AG09319 (cell line): ENCODE measurements around the gene CTNNA1.

Experiments
- DNase-seq: peaks from one replicate; pipeline ENCODE4 v3.0.0-alpha.2; 2010; ENCODE audit warnings: low read depth; ENCODE audit errors: extremely low read depth
- TF ChIP-seq, protein P1 (sequence below): IDR thresholded peaks from 2 replicates; pipeline ENCODE4 v1.5.1; 2011; ENCODE audit warnings: low read depth, mild to moderate bottlenecking, inconsistent platforms, low read length, moderate library complexity

Gene CTNNA1

DNA sequence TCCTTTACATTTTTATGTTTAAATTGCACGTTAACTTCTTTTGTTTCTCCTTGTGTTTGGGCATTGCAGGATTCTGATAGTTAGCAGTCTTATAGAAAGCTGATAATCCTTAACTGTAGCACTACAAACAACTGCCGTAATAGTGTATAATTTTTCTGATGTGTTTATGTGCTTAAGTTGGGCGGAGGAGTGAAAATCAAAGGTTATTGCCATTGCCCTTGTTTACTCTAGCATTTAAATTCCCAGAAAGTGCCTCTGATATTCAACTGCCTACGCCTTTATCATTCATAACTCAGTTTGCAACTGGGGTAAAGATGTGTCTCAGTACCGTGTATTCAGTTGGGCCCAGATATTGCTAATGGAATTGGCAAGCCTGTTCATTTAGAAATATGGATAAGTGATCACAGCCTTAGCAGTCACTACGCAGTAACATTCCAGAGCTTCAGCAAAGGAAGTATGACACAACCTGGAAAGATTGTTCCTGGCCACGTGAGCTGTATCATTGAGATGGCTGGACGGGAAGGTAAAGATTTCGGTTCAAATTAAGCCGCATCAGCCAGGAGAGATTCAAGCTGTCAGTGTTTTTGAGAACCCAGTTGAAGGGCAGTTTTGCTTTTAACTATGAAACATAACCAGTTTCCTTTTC is 150.0 kb downstream of the CTNNA1 start:
- TF ChIP-seq, protein P1, sequence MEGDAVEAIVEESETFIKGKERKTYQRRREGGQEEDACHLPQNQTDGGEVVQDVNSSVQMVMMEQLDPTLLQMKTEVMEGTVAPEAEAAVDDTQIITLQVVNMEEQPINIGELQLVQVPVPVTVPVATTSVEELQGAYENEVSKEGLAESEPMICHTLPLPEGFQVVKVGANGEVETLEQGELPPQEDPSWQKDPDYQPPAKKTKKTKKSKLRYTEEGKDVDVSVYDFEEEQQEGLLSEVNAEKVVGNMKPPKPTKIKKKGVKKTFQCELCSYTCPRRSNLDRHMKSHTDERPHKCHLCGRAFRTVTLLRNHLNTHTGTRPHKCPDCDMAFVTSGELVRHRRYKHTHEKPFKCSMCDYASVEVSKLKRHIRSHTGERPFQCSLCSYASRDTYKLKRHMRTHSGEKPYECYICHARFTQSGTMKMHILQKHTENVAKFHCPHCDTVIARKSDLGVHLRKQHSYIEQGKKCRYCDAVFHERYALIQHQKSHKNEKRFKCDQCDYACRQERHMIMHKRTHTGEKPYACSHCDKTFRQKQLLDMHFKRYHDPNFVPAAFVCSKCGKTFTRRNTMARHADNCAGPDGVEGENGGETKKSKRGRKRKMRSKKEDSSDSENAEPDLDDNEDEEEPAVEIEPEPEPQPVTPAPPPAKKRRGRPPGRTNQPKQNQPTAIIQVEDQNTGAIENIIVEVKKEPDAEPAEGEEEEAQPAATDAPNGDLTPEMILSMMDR = no peak
- no peak for DNase-seq

DNA sequence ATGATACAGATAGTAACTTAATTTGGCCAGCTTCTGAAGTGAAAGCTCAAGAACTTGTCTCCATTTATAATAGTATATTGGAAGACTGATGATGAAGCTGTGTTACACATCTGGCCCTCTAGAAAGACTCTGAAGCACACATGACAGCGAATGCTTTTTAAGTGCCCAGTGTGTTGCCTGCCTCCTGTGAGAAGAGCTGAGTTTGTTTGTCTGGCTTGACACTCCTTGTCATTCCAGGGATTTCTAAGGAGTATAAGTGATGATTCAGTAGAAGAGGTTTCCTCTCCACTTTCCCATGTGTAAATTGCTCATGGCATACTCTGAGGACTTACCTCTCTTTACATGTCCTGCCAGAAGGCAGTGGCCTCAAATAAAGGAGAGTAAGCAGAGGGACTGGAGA is 152.3 kb downstream of the CTNNA1 start:
- DNase-seq = no peak
- TF ChIP-seq, protein P1 = no peak

DNA sequence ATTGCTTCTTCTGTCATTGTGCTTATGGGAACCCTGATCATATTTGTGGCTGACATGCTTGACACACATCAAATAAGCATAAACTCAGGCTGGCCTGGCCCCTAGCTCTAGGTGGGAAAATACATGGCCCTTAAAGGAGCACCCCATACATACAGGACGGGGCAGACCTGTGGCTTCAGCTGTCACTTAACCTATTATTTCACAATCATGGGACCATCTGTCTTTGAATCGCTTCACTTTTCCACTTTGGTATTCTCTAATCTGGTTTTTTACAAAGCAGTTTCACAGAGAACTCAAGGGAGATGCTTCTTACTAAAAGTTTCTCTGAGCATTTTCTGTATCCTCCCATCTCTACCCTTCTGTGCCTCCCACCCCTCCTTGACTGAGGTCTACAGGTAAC is 156.5 kb downstream of the CTNNA1 start:
- DNase-seq = no peak
- TF ChIP-seq, protein P1 = no peak

DNA sequence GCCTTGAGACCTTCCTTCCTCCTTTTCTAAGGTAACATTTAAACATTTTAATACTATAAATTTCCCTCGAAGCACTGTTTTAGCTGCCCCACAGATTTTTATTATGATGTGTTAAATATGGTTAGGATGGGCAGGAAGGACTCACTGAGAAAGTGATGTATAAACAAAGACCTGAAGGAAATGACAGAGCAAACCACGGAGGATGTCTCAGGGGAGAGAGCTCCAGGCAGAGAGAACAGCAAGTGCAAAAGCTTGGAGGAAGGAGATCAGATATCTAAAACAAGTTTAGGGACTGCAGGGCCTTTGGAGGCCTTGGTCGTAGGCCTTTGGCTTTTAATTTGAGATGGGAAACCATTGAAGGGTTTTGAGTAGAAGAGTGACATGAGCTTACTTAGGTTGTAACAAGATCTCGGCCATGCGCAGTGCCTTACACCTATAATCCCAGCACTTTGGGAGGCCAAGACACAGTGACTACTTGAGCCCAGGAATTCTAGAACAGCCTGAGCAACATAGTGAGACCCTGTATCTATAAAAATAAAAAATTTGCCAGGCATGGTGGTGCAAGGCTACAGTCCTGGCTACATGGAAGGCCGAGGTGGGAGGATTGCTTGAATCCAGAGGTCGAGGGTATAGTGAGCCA is 157.4 kb downstream of the CTNNA1 start:
- TF ChIP-seq, protein P1 = no peak
- DNase-seq = no peak

DNA sequence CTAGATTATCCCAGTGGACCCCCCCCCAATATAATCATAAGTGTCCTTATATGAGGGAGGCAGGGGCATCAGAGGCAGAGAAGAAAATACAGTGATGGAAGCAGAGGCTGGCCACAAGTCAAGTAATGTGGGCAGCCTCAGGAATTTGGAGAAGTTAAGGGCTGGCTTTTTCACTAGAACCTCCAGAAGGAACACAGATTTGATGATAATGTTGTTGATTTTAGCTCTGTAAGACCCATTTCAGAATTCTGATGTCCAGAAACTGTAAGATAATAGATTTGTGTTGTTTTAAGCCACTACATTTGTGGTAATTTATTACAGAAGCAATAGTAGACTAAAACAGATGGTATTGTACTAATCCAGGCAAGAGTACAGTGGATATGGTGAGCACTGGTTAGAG is 158.2 kb downstream of the CTNNA1 start:
- TF ChIP-seq, protein P1 = no peak
- no peak for DNase-seq

DNA sequence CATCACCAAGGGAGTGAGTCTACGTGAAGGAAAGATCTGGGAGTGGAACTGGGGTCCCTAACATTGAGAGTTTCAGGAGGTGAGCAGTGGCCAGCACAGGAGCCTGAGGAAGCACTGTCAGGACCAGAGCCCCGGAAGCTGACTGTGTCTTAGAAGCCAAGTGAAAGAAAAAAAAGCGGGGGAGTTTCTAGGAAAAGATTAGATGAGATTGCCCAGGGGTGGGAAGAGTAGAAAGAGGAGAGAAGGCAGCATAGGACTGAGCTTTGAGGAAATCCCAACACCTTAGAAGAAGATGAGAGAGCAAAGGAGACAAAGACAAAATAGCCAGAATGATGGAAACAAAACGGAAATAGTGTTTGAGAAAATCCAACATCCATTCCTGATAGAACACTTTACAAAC is 158.9 kb downstream of the CTNNA1 start:
- DNase-seq = no peak
- TF ChIP-seq, protein P1 = no peak

DNA sequence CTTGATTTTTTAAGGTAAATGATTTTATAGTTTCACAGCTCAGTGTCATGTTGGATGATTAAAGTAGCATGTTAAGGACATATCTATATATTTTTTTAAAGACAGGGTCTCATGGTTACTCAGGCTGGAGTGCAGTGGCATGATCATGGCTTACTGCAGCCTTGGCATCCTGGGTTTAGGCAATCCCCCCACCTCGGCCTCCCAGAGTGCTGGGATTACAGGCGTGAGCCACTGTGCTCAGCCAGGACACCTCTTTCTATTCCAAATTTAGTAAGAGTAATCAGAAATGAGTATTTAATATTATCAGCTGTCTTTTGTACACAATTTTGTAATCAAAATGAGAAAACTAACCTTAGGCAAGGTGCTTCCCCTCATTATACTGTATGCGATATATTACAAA is 160.5 kb downstream of the CTNNA1 start:
- TF ChIP-seq, protein P1 = no peak
- no peak for DNase-seq
